K562 (cell line): ENCODE measurements around the gene IGF2R.

ENCODE experiments used
- E2F6 ChIP-seq, 2 experiments: IDR thresholded peaks; 2 replicates each; pipeline ENCODE4 v1.6.1; 2011; ENCODE audit warnings: borderline replicate concordance in 1 of 2, control low read depth in 1 of 2, low read depth in 1 of 2, low read length in 1 of 2, mild to moderate bottlenecking in 1 of 2, mixed read lengths in 1 of 2, moderate library complexity in 1 of 2; ENCODE audit not compliant: insufficient read depth in 1 of 2, insufficient read length in 1 of 2, poor library complexity in 1 of 2, severe bottlenecking in 1 of 2; ENCODE audit errors: extremely low read depth in 1 of 2
- ILF3 ChIP-seq: fragments of 450-650 bp; IDR thresholded peaks from 2 replicates; pipeline ENCODE4 v1.6.1; 2018; ENCODE audit warnings: antibody characterized with exemption, mild to moderate bottlenecking, moderate library complexity, borderline replicate concordance
- POLR2AphosphoS5 ChIP-seq: IDR thresholded peaks from 2 replicates; pipeline ENCODE4 v1.6.1; 2011; ENCODE audit warnings: mild to moderate bottlenecking, low read depth, low read length, moderate library complexity; ENCODE audit not compliant: control insufficient read depth, insufficient read depth
- ZNF121 ChIP-seq: sonication (generic); formaldehyde crosslinking; conservative IDR thresholded peaks from 2 replicates; pipeline ENCODE4 v1.8.0; 2022; ENCODE audit warnings: missing genetic modification reagents
- ZNF232 ChIP-seq: sonication (generic); formaldehyde crosslinking; IDR thresholded peaks from 2 replicates; pipeline ENCODE4 v1.8.0; 2022; ENCODE audit warnings: mild to moderate bottlenecking, missing genetic modification reagents
- ZNF3 ChIP-seq: fragments of 250-450 bp; sonication (Bioruptor Pico); IDR thresholded peaks from 2 replicates; pipeline ENCODE4 v1.5.0; 2021; ENCODE audit warnings: mild to moderate bottlenecking, moderate library complexity
- ZNF449 ChIP-seq: fragments of 250-450 bp; sonication (Bioruptor Pico); IDR thresholded peaks from 2 replicates; pipeline ENCODE4 v1.8.0; 2022; ENCODE audit warnings: moderate library complexity, mild to moderate bottlenecking, inconsistent platforms
- ZNF518B ChIP-seq: fragments of 250-450 bp; sonication (Bioruptor Pico); IDR thresholded peaks from 2 replicates; pipeline ENCODE4 v1.5.0; 2021; ENCODE audit warnings: mild to moderate bottlenecking, moderate library complexity

- TF ChIP-seq ZNF518B (CRISPR knock-in tag): no peak
- TF ChIP-seq ZNF232 (CRISPR knock-in tag): no peak
- TF ChIP-seq ILF3: no peak
- TF ChIP-seq POLR2AphosphoS5: no peak
- TF ChIP-seq ZNF121 (CRISPR knock-in tag): no peak
- no peak for TF ChIP-seq E2F6 (IDR thresholded peaks at IDR 0.05; ENCODE audit: borderline replicate concordance in 1 of 2, extremely low read depth in 1 of 2, insufficient read depth in 1 of 2, insufficient read length in 1 of 2, low read depth in 1 of 2, low read length in 1 of 2, poor library complexity in 1 of 2, severe bottlenecking in 1 of 2)
- no peak for TF ChIP-seq ZNF449 (CRISPR knock-in tag)
- TF ChIP-seq ZNF3 (CRISPR knock-in tag): no peak
Observed at GRCh38 chr6:160082627-160083026, 113.7 kb downstream of the IGF2R start.
